KOPT-K1 (cell line): ENCODE results near the gene FOXK2.

Experiments used
- H3K27ac ChIP-seq: fragments of 200-600 bp; sonication (generic); 2 replicates; pipeline ENCODE4 v1.5.1; 2016; ENCODE audit warnings: antibody characterized with exemption, mild to moderate bottlenecking, low read depth, low read length; ENCODE audit not compliant: poor library complexity, severe bottlenecking
- H3K36me3 ChIP-seq: fragments of 200-600 bp; sonication (generic); 2 replicates; pipeline ENCODE4 v1.5.1; 2017; ENCODE audit warnings: antibody characterized with exemption, mild to moderate bottlenecking, low read length, moderate library complexity; ENCODE audit not compliant: insufficient read depth
- H3K9me3 ChIP-seq: fragments of 200-600 bp; sonication (generic); 2 replicates; pipeline ENCODE4 v1.5.1; 2017; ENCODE audit warnings: antibody characterized with exemption, low read length, mild to moderate bottlenecking; ENCODE audit not compliant: insufficient read depth, poor library complexity, severe bottlenecking

FOXK2 gene

DNA sequence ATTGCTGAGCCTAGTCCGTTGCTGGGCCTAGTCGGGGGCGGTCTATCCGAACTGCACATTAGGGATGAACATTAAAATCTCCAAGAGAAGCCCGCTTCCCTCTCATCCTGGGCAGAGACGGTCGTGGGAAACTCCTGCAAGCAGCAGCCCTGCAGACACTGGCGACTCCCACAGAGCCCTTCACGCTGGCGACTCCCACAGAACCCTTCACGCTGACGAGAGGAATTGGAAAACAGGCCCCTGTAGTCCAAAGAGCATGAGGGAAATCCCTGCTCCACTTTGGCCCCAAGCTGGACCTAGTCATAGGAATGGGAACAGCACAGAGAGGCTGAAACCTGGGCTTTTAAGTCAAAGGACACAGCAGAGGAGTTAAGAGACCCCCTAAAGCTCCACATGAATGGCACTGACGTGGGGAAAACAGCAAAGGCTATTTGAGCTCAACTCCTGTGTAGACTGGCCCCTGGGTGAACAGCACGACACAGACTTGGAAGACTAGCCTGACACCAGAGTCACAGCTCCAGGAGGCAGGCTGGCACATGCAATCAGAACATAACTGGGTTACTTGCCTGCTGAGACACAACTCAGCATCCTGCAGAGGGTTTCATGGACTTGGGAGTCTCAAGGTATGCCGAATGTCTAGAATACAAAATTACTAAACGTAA, 86.5 kb downstream of the FOXK2 start:
- H3K36me3 ChIP-seq, result peaks cover 56% of the 10 kb centered on the region
- no peaks in the 10 kb centered on the region for H3K9me3 ChIP-seq
- H3K27ac ChIP-seq, result no peak overlapping the region

GRCh38 chr17:82608816-82609215, 89.3 kb downstream of the FOXK2 start:
- H3K9me3 ChIP-seq, result no peaks in the 10 kb centered on the region
- peaks cover 38% of the 10 kb centered on the region for H3K36me3 ChIP-seq
- H3K27ac ChIP-seq, result no peak overlapping the region

DNA sequence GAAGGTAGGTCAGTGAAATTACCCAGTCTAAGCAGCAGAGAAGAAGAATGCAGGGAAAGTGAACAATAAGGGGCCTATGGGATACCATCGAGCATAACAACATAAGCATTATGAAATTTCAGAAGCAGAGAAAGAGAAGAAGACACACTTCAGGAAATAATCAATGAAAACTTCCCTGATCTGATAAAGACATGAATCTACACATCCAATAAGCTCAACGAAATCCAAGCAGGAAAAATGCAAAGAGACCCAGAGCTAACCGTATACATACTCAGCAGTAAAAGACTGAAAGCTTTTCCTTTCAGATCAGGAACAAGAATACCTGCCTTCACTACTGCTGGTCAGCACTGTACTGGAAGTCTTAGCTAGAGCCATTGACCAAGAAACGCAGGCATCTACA, 90.1 kb downstream of the FOXK2 start:
- no peaks in the 10 kb centered on the region for H3K9me3 ChIP-seq
- H3K27ac ChIP-seq, result no peak overlapping the region
- peaks cover 38% of the 10 kb centered on the region for H3K36me3 ChIP-seq

GRCh38 chr17:82611140-82612058, 91.9 kb downstream of the FOXK2 start:
- Histone ChIP-seq H3K27ac (no peak overlapping the region), H3K36me3 (peaks cover 38% of the 10 kb centered on the region), H3K9me3 (no peaks in the 10 kb centered on the region)

GRCh38 chr17:82613283-82614094, 94.0 kb downstream of the FOXK2 start:
- H3K9me3 ChIP-seq, result no peaks in the 10 kb centered on the region
- H3K27ac ChIP-seq, result no peak overlapping the region
- H3K36me3 ChIP-seq, result peaks cover 55% of the 10 kb centered on the region

DNA sequence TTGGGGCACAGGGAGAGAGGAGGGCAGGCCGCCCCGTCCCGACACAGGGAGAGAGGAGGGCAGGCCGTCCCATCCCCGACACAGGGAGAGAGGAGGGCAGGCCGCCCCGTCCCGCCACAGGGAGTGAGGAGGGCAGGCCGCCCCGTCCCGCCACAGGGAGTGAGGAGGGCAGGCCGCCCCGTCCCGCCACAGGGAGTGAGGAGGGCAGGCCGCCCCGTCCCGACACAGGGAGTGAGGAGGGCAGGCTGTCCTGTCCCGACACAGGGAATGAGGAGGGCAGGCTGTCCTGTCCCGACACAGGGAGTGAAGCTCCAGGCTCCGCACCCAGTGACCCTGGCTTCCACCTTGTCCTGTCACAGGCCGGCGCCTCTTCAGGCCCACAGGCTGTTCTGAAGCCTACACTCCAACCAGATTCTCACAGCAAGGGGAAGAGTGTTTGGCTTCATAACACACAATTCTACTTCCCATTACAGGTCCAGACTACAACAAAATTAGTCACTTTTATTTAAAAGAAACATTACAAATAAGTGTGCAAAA, 94.6 kb downstream of the FOXK2 start:
- no peaks in the 10 kb centered on the region for H3K9me3 ChIP-seq
- H3K27ac ChIP-seq, result no peak overlapping the region
- H3K36me3 ChIP-seq, result peaks cover 62% of the 10 kb centered on the region

GRCh38 chr17:82615084-82616020, 95.8 kb downstream of the FOXK2 start:
- no peak overlapping the region for H3K27ac ChIP-seq
- H3K36me3 ChIP-seq, result peaks cover 74% of the 10 kb centered on the region
- H3K9me3 ChIP-seq, result no peaks in the 10 kb centered on the region

DNA sequence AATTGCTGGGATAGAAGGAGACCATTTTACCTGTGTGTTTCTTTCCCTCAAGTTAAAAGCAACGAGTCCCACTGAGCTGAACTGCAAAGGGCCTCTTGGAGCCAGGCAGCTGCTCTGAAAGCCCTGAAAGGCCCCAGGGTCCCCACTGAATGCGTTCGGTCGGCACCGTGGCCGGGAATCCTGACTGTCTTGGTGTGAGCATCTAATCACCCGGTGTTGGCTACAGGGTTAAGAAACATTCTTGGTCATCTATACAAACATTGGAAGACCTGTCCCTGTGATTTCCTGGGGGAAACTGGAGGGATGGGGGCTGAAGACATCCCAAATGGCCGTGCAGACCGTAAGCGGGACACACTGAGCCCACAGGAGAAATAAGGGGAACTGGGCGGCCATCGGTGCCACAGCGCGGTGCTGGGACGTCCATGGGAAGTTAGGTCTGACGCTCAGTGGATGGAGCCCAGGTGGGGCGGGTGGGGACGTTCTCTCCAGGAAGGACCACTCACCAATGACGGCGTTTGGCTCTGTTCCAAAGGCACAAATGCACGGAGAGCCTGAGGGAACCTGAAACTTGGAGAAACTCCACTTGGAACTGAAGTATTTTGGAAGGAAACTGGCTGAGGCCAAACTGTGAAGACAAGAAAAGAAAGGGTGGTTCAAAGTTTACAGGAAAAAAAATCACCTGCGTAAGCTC, 96.6 kb downstream of the FOXK2 start:
- Histone ChIP-seq H3K9me3 (no peaks in the 10 kb centered on the region), H3K27ac (no peak overlapping the region), H3K36me3 (peaks cover 82% of the 10 kb centered on the region)

GRCh38 chr17:82619211-82619610, 99.7 kb downstream of the FOXK2 start:
- H3K27ac ChIP-seq, result no peak overlapping the region
- H3K9me3 ChIP-seq, result no peaks in the 10 kb centered on the region
- H3K36me3 ChIP-seq, result peaks cover 94% of the 10 kb centered on the region

GRCh38 chr17:82619641-82620040, 100.1 kb downstream of the FOXK2 start:
- H3K36me3 ChIP-seq, result peaks cover 94% of the 10 kb centered on the region
- H3K27ac ChIP-seq, result no peak overlapping the region
- no peaks in the 10 kb centered on the region for H3K9me3 ChIP-seq

DNA sequence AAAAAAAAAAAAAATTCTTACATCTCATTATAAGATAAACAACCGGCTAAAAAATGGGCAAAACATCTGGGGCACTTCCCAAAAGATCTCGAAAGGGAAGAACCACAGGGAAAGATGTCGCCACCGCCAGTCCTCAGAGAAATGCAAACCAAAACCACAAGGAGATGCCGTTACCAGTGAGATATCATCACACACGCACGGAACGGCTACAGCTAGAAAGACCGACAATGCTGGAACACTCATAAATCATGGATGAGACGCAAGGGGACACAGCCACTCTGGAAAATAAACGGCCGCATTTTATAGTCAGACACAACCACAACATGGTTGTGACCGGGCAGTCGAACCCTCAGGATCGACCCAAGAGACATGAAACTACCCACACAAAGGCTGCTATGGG, 104.2 kb downstream of the FOXK2 start:
- Histone ChIP-seq H3K36me3 (peaks cover 95% of the 10 kb centered on the region), H3K27ac (no peak overlapping the region), H3K9me3 (no peaks in the 10 kb centered on the region)

DNA sequence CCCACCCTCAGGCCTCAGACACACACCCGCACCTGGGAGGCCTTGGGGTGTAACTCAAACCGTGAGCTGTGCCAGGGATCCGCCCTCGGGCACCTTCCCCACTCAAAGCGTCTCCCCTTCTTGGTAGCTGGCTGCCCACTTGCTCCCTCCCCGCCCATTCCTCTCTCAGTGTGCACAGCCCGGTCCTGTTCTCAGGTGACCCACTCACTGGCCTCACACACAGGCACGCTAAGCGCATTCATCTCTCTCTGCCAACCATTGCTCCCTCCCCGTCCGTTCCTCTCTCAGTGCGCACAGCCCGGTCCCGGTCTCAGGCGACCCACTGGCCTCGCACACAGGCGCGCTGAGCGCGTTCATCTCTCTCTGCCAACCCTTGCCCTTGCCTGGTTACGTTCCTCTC, 107.9 kb downstream of the FOXK2 start:
- Histone ChIP-seq H3K9me3 (no peaks in the 10 kb centered on the region), H3K36me3 (peaks cover 86% of the 10 kb centered on the region), H3K27ac (no peak overlapping the region)

DNA sequence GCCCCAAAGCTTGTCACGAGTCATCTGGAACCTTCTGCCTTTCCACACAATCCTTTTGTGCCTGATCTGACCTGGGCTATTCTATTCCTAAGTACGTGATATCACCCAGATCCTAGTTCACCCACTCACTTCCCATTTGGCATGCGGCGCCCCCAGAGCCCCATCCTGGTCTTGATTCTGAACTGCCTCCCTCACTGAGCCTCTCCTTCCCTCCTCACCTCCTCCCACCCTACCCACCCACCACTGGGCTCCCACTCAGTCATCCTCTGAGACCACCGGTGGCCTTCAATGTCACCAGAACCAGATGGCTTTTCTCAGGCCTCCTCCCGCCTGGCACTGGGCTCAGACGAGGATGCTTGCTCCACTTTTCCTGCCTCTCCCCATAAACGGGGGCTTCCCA, 110.2 kb downstream of the FOXK2 start:
- Histone ChIP-seq H3K36me3 (peaks cover 91% of the 10 kb centered on the region), H3K9me3 (no peaks in the 10 kb centered on the region), H3K27ac (no peak overlapping the region)

DNA sequence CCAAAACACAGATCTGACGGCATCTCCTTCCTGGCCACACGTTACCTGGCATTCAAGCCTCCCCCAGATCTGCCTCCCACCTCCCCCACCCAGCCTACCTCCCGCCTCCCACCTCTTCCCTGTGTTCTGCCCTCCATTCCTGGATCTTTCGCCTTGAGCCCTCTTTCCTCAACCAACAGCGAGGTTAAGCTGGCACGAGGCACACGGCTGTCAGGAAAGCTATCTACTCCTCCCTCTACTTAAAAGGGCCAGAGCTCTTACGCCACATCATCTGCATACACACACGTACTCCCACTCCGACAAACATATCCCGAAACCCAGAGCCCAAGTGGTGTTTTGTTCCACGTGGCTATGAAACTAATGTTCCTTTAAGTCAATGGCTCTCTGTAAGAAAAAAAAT, 110.7 kb downstream of the FOXK2 start:
- H3K27ac ChIP-seq, result no peak overlapping the region
- H3K9me3 ChIP-seq, result no peaks in the 10 kb centered on the region

More for the DNA sequence above, 110.7 kb downstream of the FOXK2 start:
- peaks cover 88% of the 10 kb centered on the region for H3K36me3 ChIP-seq
